Inflammatory macrophage (primary cell): ENCODE results near the gene LRCH4.
"Not testable (repeated sequence)": the region's sequence is repeated elsewhere in the genome, so short reads cannot be mapped to it uniquely, and the experiment has no call there.

Experiments used
- DNase-seq, 2 donors: peaks; one replicate each; pipeline ENCODE4 v3.0.0-alpha.2; 2020 to 2022

The LRCH4 gene

DNA sequence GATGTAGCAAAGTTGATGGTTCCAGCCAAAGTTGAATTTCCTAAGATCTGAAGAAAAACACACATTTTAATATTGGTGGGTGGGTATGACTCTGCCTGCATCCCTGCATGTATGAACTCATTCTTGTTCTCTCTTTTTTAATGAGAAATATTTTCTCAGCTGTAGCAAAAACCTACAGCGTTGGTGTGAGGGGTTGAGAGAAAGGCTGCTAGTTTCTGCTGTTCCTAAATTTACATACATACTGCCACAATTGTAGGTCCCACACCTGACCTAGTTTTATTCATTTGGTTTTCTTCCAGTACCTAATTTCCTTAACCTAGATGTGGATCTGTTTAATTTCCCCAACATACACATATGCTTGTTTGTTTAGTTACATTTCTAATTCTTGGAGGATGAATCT lies 42.3 kb downstream of the LRCH4 start:
- DNase-seq, result no peak

- peak; percentile 18 to 24 for DNase-seq
These were observed 44.6 kb downstream of the LRCH4 start for GRCh38 chr7:100541309-100541708.

GRCh38 chr7:100540073-100540723 lies 45.7 kb downstream of the LRCH4 start:
- DNase-seq, result no peak

DNA sequence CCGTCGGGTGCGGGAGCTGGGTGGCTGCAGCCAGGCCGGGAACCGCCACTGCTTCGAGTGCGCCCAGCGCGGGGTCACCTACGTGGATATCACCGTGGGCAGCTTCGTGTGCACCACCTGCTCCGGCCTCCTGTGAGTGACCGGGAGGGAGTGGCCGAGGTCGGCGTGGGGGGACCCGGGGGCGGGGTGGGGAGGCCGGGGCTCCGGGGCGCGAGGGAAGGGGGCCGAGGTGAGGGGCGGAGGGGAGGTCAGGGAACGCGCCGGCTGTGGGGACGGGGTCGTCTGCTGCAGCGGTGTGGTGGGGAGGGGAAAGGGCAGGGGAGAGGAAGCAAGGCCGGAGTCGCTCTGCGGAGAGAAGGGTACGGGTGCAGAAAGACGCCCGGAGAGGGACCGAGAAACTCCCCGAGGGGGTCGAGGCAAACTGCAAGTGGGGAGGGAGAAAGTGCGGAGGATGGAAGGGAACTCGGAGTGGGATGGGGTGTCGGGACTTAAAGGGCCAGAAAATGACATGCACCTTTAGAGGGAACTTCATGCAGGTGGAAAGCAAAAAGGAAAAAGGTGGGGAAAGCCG lies 46.4 kb downstream of the LRCH4 start:
- DNase-seq, result no peak

- peak; percentile 100 for DNase-seq
These were observed 47.1 kb downstream of the LRCH4 start, which contains the start of gene AGFG2 for GRCh38 chr7:100538654-100539435. Gene AGFG2 (plus strand): TSS chr7:100539203. CDS start chr7:100539347, 144 bp downstream.

GRCh38 chr7:100538348-100538653 lies 47.6 kb downstream of the LRCH4 start:
- DNase-seq, result no peak

GRCh38 chr7:100536695-100537094 lies 49.2 kb downstream of the LRCH4 start:
- DNase-seq, result not testable (repeated sequence)

DNA sequence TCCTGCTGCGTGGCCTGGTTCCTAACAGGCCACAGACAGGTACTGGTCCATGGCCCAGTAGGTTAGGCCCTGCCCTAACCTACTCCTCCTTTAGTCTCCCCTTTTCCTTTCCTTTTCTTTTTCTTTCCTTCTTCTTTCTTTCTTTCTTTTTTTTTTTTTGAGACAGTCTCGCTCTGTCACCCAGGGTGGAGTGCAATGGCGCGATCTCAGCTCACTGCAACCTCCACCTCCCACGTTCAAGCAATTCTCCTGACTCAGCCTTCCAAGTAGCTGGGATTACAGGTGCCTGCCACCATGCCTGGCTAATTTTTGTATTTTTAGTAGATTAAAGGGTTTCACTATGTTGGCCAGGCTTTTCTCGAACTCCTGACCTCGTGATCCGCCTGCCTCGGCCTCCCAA lies 49.9 kb downstream of the LRCH4 start:
- DNase-seq, result not testable (repeated sequence)

DNA sequence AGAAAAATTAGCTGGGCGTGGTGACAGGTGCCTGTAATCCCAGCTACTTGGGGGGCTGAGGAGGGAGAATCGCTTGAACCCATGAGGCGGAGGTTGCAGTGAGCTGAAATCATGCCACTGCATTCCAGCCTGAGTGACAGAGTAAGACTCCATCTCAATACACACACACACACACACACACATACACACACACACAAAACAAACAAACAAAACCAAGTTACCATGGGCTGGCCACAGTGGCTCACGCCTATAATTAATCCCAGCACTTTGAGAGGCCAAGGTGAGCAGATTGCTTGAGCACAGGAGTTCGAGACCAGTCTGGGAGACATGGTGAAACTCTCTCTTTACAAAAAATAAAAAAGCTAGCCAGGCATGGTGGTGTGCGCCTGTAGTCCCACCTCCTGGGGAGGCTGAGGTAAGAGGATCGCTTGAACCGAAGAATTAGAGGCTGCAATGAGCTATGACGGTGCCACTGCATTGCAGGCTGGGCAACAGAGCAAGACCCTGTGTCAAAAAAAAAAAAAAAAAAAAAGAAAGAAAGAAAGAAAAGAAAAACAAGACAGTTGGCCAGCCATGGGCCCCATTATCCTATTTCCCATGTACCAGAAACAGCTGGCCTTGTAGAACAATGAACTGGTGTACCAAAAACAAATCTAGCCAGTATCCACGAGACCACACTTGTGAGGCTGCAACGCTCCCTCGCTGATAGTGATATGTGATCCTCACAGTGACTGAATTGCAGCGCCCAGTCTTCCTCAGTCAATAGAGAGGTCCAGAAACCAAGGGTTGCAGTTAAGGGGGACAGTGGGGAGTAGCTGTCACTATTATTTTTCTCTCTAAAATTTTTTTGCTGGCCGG lies 53.5 kb downstream of the LRCH4 start:
- no peak for DNase-seq

GRCh38 chr7:100528108-100528866 lies 57.6 kb downstream of the LRCH4 start:
- not testable (repeated sequence) for DNase-seq
